NCI-H748 (cell line): ENCODE data around the gene ROR1.
"Not testable (repeated sequence)": the region's sequence is repeated elsewhere in the genome, so short reads cannot be mapped to it uniquely, and the experiment has no call there.

ENCODE experiments used
- DNase-seq: peaks from one replicate; lab custom pipeline; 2025; ENCODE audit not compliant: unreplicated experiment; lab: John Stamatoyannopoulos, UW

The ROR1 gene

GRCh38 chr1:63758791-63759190, 15.0 kb upstream of the ROR1 start:
- peak; percentile 49 for DNase-seq

GRCh38 chr1:63759778-63760177, 14.0 kb upstream of the ROR1 start:
- no peak for DNase-seq

GRCh38 chr1:63770381-63770780, 3.4 kb upstream of the ROR1 start:
- DNase-seq, result no peak

DNA sequence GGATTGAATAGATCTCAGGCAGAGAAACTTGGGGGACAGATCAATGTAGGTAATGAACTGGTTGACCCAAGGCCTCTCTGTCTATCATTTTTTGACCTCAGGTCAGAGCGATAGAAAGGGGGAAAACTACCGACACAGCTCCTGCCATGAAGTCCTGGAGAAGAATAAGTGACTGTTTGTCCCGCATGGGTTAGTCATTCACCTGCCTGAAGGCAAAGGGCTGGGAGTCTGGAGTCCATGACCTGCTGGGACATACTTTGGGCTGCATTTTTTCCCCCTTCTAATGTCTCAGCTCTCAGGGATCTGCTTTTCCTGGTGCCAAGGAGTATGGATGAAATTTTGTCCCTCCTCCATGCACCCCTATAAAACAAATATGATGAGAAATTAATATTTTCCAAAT, 1.6 kb upstream of the ROR1 start:
- DNase-seq, result no peak

DNA sequence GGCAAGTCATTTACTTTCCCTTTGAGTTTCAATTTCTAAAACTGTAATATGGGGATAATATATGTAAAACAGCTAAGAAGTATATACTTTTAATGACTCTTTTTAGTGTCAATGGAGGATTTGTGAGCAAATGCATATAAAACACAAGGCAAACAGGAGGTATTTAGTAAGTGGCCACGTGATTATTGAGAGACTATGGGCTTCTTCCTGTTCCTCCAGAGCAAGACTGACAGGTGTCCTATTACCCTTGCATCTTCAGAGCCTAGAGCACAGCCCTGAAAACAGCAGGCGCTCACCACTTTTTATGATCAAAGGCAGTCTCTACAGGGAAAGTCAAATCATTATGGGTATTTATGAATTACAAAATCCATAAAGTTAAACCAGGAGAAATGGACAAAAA, 941 bp upstream of the ROR1 start:
- no peak for DNase-seq

DNA sequence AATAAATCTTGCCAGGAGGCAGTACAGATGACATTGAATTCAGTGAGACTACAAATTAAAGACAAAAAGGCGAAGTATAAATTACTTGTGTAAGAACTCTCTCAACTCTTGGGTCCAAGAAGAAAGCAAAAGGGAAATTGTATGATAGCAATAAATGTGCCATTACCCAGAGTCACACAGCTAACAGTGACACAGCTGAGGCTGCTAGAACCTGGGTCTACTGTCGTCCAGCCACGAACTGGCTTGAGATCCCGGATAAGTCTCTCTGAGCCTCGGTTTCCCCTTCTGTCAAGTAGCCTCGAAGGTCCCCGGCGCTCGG, 362 bp upstream of the ROR1 start:
- no peak for DNase-seq

DNA sequence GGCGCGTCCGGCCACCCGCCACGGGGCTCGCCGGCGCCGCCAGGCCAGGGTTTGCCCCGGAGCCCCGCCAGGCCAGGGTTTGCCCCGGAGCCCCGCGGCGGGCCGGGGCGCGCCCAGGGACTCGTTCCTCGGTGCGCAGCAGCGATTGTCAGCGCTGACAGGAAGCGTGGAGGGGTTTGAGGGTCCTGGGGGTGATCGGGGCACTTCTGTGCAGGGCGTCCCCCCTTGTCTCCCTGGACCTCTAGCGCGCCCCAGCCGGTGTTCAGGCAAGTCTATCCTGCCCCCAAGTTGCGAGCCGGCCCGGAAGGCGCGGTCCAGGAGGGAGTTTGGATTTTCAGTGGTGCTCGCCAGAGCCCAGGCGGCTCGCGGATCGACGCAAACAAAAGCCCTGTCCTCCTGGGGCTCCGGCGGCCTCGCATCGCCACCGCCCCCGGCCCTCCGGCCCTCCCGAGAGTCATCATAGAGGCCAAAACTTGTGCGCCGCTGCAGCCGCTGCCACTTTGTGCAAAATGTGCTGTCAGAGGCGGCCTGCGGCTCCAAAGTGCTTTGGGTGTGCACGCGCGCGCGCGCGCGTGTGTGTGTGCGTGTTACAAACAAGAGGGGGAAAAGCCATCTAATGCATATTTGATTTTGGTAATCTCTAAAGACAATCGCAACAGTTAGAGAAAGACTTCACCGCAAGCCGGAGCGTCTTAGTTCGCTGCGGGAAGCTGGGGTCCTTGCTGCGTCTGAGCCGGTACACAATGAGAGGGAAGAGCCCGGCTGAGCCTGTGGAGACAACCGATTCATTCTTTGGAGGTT, 1.0 kb downstream of the ROR1 start:
- peak; percentile 45 for DNase-seq

- DNase-seq, result no peak
These were observed 1.8 kb downstream of the ROR1 start for GRCh38 chr1:63775418-63776127.

- no peak for DNase-seq
These were observed 3.5 kb downstream of the ROR1 start for GRCh38 chr1:63777286-63777685.

DNA sequence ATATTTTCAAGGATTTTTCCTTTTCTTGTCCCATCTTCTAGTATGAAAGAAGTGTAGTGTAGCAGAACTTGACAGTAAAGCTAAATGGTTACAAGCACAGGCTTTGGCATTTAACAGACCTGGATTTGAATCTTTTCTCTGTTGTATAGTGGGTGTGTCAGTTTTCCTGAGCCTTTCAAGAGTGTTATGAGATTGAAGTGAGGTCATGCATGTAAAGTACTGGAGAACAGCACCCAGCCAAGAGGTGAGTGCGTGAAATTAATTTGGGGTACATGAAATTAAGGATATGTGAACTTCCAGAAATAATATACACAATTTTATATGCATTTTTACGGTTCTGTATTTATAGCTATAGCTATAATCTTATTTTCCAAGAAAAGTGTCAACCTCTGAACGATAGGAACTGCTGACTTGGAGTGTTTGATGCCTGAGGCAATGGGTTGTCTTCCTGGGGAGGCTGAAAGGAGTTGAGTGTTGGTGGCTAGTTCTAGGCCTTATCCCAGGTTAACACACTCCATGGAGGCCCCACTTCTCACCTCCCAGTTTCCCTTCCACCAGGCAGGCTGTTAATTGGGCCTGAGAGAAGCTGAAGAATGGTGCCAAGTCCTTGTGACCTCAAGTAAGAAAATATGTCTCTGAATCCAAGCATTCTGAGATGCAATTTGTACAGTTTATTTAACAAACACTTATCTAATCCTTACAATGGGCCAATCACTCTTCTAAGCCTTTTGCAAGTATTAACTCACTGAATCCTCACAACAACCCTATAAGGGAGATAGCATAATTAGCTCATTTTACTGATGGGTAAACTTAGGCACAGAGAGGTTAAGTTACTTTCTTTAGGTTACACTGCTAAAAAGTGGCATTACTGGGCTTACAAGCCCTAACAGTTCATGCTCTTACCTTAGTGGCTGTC, 4.4 kb downstream of the ROR1 start:
- no peak for DNase-seq

DNA sequence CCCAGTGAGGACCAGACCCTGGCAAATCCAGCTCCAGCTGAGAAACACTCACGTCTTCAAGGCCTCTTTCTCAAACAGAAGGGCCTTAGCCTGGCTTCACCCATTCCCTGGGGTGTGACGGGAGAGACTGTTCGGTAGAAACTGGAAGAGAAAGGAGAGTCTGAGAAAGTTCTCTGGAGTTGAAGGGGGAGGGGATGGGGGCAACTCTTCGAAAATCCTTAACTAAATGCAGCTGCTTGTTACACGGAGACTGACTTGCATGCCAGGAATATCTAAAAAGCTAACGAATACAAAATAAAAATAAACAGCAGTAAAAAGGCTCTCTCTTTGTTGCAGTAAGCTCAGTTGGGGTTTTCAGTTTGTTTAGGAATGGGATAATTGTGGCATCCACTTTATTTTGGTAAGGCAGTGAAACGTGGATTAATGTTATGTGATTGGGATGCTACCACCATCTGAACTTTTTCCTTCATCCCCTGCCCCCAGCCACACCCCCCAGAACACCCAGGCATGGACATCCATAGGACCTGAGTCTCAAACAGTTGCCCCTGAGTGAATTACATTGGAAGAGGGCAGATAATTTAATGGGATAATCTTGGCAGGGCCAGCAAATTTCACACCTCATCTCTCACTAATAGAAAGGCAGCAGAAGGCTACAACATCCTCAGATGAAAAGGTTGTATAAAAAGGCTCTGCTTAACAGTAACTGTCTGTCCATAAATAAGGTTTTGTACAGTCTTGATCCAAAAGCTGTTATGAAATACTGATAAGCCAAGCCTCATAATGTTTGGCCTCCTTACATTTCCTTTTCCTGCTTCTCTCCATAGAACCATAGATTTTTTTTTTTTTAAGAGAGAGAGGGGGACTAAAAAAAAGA, 5.8 kb downstream of the ROR1 start:
- DNase-seq, result no peak

DNA sequence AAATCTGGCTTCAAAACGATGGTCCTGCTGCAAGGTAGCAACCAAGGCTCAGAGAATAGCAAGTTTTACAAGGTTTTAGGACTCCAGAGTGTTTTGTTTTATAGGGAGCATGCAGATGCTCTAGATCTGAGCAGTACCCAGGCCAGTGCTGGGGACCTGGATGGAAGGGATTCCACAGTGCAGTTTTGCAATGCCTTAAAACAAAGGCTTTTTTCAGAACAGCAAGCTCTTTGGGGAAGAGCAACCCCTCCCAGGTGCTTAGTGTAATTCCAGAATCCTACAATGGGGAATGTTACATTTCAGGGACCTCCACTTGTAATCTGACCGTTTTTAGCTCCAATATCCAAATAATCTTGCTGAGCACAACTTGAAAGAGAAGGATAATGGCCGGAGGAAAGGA, 6.7 kb downstream of the ROR1 start:
- DNase-seq, result no peak

- no peak for DNase-seq
These were observed 9.2 kb downstream of the ROR1 start for GRCh38 chr1:63782982-63783381.

DNA sequence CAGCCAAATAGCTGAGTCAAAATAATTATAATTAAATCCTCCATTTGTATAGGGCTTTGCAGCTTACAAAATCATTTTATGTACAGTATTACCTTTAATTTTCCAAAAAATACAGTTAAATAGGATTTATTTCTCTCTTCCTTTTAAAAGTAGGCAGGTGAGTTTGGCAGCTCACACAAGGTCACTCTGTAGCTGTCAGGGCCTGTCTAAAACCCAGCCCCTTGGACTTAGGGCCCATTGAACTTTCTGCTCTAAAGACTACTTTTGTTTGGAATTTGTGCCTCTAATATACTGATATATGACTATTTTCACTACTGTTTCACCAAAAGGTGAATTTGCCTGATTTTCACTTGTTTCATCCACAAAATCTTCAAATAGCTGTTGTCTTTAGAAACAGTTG, 10.3 kb downstream of the ROR1 start:
- DNase-seq, result no peak

GRCh38 chr1:63784489-63785390, 10.9 kb downstream of the ROR1 start:
- no peak for DNase-seq

GRCh38 chr1:63787270-63787669, 13.5 kb downstream of the ROR1 start:
- DNase-seq, result not testable (repeated sequence)

DNA sequence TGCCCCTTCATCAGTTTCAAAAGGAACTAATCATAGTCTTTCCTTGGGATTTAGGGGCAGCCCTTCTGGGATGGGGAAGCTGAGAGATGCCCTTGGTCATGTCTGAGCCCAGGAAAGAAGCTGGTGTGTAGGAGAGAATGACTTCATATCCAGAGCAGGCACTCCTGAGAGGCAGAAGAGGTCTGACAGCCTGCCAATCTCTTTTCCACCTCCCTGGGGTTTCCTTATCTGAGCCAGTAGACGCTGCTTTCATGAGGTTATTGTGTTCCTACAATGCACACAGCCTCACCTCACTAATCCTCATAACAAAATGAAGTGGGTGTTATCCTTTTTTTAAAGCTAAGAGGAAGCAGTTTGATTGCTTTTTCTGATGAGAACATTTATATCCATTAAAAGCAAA, 14.1 kb downstream of the ROR1 start:
- DNase-seq, result no peak

- DNase-seq, result no peak
These were observed 16.2 kb downstream of the ROR1 start for GRCh38 chr1:63789856-63790605.

GRCh38 chr1:63790989-63791388, 17.2 kb downstream of the ROR1 start:
- DNase-seq, result no peak
